ENCODE measurements around the gene SP3. TPM values are rescaled to one million over a fixed set of nuclear protein-coding genes. Genes with fewer than 3 reads are reported as not detected.

Gene SP3
- total RNA-seq, 1 donor, result 113 TPM

GRCh38 chr2:173865971-173866873 is 99.0 kb downstream of the SP3 start:
- TF ChIP-seq CTCF (IDR thresholded peaks at IDR 0.05; ENCODE audit: extremely low read depth, low read depth, low read length), result no peak
- no peak for DNase-seq (ENCODE audit: insufficient read length, low spot score, missing footprints)

GRCh38 chr2:173862612-173863217 is 102.5 kb downstream of the SP3 start:
- no peaks in the 10 kb centered on the region for H4K20me1 ChIP-seq (ENCODE audit: insufficient read depth, low read length)
- no peak for DNase-seq (ENCODE audit: insufficient read length, low spot score, missing footprints)
- no peaks in the 10 kb centered on the region for H3K4me1 ChIP-seq (ENCODE audit: insufficient read depth, low read length)
- H3K9me3 ChIP-seq (ENCODE audit: low read depth, low read length), result no peaks in the 10 kb centered on the region
- H3K36me3 ChIP-seq (ENCODE audit: insufficient read depth, low read length), result no peaks in the 10 kb centered on the region
- peaks cover 53% of the 10 kb centered on the region for H3K27me3 ChIP-seq (ENCODE audit: insufficient read depth, low read length)
- H3K4me3 ChIP-seq (ENCODE audit: insufficient read depth, low read length), result no peak overlapping the region
- H2AFZ ChIP-seq (ENCODE audit: low read length), result no peak overlapping the region
- no peak for TF ChIP-seq CTCF (IDR thresholded peaks at IDR 0.05; ENCODE audit: extremely low read depth, low read depth, low read length)
- H3K79me2 ChIP-seq (ENCODE audit: insufficient read depth, low read length), result no peaks in the 10 kb centered on the region
- H3K4me2 ChIP-seq (ENCODE audit: insufficient read depth, low read length), result no peak overlapping the region
- H3K27ac ChIP-seq (ENCODE audit: low read depth, low read length), result no peak overlapping the region

More at GRCh38 chr2:173865971-173866873, 99.0 kb downstream of the SP3 start:
- Histone ChIP-seq H3K79me2 (ENCODE audit: insufficient read depth, low read length) (no peaks in the 10 kb centered on the region), H2AFZ (ENCODE audit: low read length) (no peak overlapping the region), H3K27me3 (ENCODE audit: insufficient read depth, low read length) (peaks cover 52% of the 10 kb centered on the region), H3K4me3 (ENCODE audit: insufficient read depth, low read length) (no peak overlapping the region), H3K9me3 (ENCODE audit: low read depth, low read length) (no peaks in the 10 kb centered on the region), H3K27ac (ENCODE audit: low read depth, low read length) (no peak overlapping the region), H3K36me3 (ENCODE audit: insufficient read depth, low read length) (no peaks in the 10 kb centered on the region), H3K4me2 (ENCODE audit: insufficient read depth, low read length) (no peak overlapping the region), H4K20me1 (ENCODE audit: insufficient read depth, low read length) (no peaks in the 10 kb centered on the region), H3K4me1 (ENCODE audit: insufficient read depth, low read length) (no peaks in the 10 kb centered on the region)

GRCh38 chr2:173860566-173860965 is 104.6 kb downstream of the SP3 start:
- Histone ChIP-seq H2AFZ (ENCODE audit: low read length) (no peak overlapping the region), H4K20me1 (ENCODE audit: insufficient read depth, low read length) (no peaks in the 10 kb centered on the region), H3K27ac (ENCODE audit: low read depth, low read length) (no peak overlapping the region), H3K9me3 (ENCODE audit: low read depth, low read length) (no peaks in the 10 kb centered on the region), H3K79me2 (ENCODE audit: insufficient read depth, low read length) (no peaks in the 10 kb centered on the region), H3K27me3 (ENCODE audit: insufficient read depth, low read length) (peaks cover 50% of the 10 kb centered on the region), H3K4me2 (ENCODE audit: insufficient read depth, low read length) (no peak overlapping the region), H3K4me3 (ENCODE audit: insufficient read depth, low read length) (no peak overlapping the region), H3K36me3 (ENCODE audit: insufficient read depth, low read length) (no peaks in the 10 kb centered on the region), H3K4me1 (ENCODE audit: insufficient read depth, low read length) (no peaks in the 10 kb centered on the region)
- no peak for DNase-seq (ENCODE audit: insufficient read length, low spot score, missing footprints)
- no peak for TF ChIP-seq CTCF (IDR thresholded peaks at IDR 0.05; ENCODE audit: extremely low read depth, low read depth, low read length)

GRCh38 chr2:173860082-173860481 is 105.1 kb downstream of the SP3 start:
- Histone ChIP-seq H4K20me1 (ENCODE audit: insufficient read depth, low read length) (no peaks in the 10 kb centered on the region), H3K4me1 (ENCODE audit: insufficient read depth, low read length) (peaks cover 1% of the 10 kb centered on the region), H3K36me3 (ENCODE audit: insufficient read depth, low read length) (no peaks in the 10 kb centered on the region), H2AFZ (ENCODE audit: low read length) (no peak overlapping the region), H3K79me2 (ENCODE audit: insufficient read depth, low read length) (no peaks in the 10 kb centered on the region), H3K9me3 (ENCODE audit: low read depth, low read length) (no peaks in the 10 kb centered on the region), H3K4me3 (ENCODE audit: insufficient read depth, low read length) (no peak overlapping the region), H3K27me3 (ENCODE audit: insufficient read depth, low read length) (peaks cover 50% of the 10 kb centered on the region), H3K27ac (ENCODE audit: low read depth, low read length) (no peak overlapping the region), H3K4me2 (ENCODE audit: insufficient read depth, low read length) (no peak overlapping the region)
- DNase-seq (ENCODE audit: insufficient read length, low spot score, missing footprints), result no peak
- TF ChIP-seq CTCF (IDR thresholded peaks at IDR 0.05; ENCODE audit: extremely low read depth, low read depth, low read length), result no peak
